GM23338 (cell line): Measurements from ENCODE around the gene GRIK4.

Experiments used
- CREB1 ChIP-seq: fragments of 250-450 bp; sonication (Bioruptor Pico); IDR thresholded peaks from 2 replicates; pipeline ENCODE4 v1.5.0; 2020; ENCODE audit warnings: low read depth, mild to moderate bottlenecking, moderate library complexity
- ETS1 ChIP-seq: IDR thresholded peaks from 2 replicates; pipeline ENCODE4 v1.6.1; 2016; ENCODE audit warnings: antibody characterized with exemption
- EZH2 ChIP-seq: fragments of 200-600 bp; sonication (generic); IDR thresholded peaks from one replicate; pipeline ENCODE4 v1.8.0; 2017; ENCODE audit warnings: antibody characterized with exemption, mild to moderate bottlenecking, low read depth; ENCODE audit not compliant: unreplicated experiment
- EZH2phosphoT487 ChIP-seq: fragments of 200-600 bp; sonication (generic); IDR thresholded peaks from one replicate; pipeline ENCODE4 v1.8.1; 2018; ENCODE audit warnings: antibody characterized with exemption; ENCODE audit not compliant: unreplicated experiment
- NANOG ChIP-seq: IDR thresholded peaks from 2 replicates; pipeline ENCODE4 v1.6.1; 2016; ENCODE audit warnings: antibody characterized with exemption, borderline replicate concordance
- POLR2AphosphoS5 ChIP-seq: IDR thresholded peaks from 2 replicates; pipeline ENCODE4 v1.6.1; 2016; ENCODE audit warnings: antibody characterized with exemption, low read depth
- REST ChIP-seq: IDR thresholded peaks from one replicate; pipeline ENCODE4 v1.6.1; 2018; ENCODE audit warnings: antibody characterized with exemption; ENCODE audit not compliant: unreplicated experiment
- TF ChIP-seq, protein P1 (sequence below), 2 experiments: fragments of 200-600 bp in 1 of 2; sonication (generic) in 1 of 2; conservative IDR thresholded peaks; 2 replicates each; pipeline versions ENCODE4 v1.5.1 to v1.6.1; 2016 to 2017; ENCODE audit warnings: antibody characterized with exemption in 2 of 2, low read depth in 2 of 2, mild to moderate bottlenecking in 2 of 2, moderate library complexity in 1 of 2

GRCh38 chr11:120839846-120840402 lies 328.4 kb downstream of the GRIK4 start:
- TF ChIP-seq NANOG (no peak), EZH2 (no peak), ETS1 (no peak), EZH2phosphoT487 (no peak), REST (no peak), CREB1 (CRISPR knock-in tag) (no peak), POLR2AphosphoS5 (no peak)
- TF ChIP-seq, protein P1, sequence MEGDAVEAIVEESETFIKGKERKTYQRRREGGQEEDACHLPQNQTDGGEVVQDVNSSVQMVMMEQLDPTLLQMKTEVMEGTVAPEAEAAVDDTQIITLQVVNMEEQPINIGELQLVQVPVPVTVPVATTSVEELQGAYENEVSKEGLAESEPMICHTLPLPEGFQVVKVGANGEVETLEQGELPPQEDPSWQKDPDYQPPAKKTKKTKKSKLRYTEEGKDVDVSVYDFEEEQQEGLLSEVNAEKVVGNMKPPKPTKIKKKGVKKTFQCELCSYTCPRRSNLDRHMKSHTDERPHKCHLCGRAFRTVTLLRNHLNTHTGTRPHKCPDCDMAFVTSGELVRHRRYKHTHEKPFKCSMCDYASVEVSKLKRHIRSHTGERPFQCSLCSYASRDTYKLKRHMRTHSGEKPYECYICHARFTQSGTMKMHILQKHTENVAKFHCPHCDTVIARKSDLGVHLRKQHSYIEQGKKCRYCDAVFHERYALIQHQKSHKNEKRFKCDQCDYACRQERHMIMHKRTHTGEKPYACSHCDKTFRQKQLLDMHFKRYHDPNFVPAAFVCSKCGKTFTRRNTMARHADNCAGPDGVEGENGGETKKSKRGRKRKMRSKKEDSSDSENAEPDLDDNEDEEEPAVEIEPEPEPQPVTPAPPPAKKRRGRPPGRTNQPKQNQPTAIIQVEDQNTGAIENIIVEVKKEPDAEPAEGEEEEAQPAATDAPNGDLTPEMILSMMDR (conservative IDR thresholded peaks at IDR 0.05; ENCODE audit: low read depth in 2 of 2), result no peak
